HG03097 (cell line): ENCODE results near the gene MCC.

Source experiments
- ATAC-seq: cut with Tn5 transposase; IDR thresholded peaks from one replicate; pipeline ENCODE4 v1.9.1; 2021; ENCODE audit not compliant: unreplicated experiment, low FRiP score

Gene MCC

DNA sequence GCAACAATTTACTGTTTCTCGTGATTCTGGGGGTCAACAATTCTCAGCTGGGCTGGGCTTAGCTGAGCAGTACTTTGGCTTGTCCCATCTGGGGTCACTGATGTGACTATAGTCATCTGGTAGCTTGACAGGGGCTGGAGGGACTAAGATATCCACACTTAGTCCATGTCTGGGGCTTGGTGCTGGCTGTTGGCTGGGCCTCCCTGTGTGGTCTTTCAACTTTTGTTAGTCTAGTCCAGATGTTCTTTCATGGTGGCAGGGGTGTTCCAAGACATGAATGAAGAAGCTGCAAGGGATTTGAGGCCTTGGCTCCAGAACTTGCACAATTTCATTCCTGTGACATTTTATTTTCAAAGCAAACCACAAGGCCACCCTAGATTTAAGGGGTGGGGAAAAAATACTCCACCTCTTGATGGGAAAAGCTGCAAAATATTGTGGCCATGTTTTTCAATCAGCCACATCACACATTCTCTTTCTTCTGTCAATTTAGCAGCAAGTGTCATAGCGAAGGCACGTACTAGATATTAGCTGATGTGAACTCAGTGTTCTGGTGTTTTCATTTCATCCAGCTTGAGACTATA, 112.7 kb downstream of the MCC start:
- no peak for ATAC-seq

DNA sequence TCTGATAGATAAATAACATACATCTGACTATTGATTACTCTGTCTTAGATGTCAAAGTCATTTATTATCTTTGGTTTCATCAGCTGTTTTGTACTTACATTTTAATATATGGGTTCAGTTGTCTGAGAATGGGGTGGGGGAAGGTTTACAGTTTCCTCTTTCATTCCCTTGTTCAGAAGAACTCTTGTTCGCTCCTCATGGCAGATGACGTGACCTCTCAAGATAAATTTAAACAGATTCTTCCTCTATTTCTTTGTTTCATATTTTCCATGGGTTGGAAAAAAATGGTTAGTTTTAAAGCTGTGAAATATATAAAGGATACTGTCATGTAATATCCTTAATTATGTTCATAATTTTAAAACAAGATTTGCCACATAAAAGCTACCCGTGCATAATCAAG, 114.8 kb downstream of the MCC start:
- no peak for ATAC-seq

DNA sequence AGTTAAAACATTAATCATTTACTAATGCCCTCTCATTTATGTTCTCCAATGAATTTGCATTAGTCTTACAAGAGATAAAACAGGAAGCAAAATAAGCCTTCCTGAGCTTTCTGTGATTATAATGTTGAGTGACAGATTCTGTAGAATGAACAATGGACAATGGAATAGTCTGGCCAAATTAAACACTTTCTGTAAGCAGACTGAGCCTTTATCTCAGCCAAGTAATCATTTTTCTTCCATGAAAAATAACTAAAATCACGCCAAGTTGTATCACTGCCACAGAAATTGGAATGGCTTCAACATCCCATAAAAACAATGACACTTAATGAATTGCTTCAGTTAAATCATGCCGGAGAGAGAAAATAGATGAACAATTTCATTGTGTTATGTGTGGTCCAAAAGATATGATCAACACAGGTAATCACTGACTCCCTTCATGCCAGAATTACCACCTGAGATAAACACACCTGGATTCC, 116.5 kb downstream of the MCC start:
- ATAC-seq = no peak

DNA sequence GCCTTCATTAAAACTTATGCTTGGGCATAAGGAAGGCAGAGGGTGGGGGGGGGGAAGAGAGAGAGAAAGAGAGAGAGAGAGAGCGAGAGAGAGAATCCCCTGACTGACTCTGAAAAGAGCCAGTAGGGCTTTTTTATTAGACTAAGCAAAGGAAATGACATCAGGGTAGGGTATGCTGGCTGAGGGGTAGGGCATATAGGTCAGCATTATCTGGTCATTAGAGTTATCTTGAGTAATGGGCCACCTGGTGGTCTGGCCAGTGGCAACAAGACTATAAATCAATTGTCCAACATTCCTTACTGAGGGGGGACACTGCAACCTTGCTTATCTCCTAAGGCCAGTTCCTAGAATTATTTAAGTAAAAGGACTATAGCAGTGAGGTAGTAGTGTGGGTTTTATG, 120.7 kb downstream of the MCC start:
- ATAC-seq = no peak

DNA sequence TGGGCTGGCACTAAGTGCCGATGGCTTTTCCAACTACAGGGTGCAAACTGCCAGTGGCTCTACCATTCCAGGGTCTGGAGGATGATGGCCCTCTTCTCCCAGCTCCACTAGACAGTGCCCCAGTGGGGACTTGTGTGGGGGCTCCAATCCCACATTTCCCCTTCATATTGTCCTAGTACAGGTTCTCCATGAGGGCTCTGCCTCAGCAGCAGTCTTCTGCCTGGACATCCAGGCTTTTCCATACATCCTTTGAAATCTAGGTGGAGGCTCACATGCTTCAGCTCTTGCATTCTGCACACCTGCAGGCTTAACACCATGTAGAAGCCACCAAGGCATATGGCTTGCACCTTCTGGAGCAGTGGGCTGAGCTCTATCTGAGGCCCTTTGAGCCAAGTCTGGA, 123.8 kb downstream of the MCC start:
- no peak for ATAC-seq

DNA sequence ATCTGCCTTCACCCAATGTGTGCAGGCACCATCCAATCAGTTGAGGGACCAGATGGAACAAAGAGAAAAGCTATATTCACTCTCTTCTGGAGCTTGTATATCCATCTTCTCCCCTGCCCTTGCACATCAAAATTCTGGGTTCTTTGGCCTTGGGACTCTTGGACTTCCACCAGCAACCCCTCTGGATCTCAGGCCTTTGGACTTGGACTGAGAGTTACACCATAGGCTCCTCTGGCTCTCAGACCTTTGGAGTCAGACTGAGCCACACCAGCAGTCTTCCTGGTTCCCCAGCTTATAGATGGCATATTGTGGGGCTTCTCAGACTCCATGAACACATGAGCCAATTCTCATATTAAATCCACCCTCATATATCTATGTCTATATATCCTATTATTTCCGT, 126.6 kb downstream of the MCC start:
- ATAC-seq = no peak

DNA sequence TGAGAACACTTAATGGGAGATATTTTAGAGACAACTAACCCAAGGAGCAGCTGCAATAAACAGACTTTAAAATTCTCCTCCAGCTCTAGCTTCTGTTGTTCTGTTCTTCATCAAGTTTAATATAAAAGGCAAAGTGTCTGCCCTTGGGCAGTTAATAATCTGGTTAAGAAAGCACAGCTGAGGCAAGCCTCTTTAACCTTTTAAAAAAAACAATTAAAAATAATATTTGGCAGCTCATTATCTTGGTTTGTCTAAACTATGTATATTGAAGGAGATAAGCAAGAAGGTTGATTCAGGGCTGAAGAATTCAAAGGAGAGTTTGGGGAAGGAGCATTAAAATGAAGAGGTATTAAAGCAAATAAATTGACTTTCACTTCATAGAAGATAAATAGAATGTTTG, 128.8 kb downstream of the MCC start:
- ATAC-seq = no peak

DNA sequence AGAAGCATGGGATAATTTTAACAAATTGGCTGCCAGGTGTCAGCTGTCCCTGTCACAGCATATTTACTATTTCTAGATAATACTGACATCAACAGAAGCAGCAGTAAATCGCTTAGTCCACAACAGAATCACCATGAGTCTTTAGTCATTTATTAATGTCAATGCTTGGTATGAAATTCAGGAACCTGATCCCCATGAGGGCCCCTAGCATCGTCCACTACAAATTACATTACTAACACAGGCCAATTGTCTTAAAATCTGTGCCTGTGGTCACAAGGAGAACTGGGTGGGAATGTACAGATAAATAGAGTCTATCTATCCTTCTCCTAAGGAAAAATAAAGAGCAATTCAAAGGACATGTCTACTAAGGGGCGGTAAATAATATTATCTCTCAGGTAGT, 129.6 kb downstream of the MCC start:
- ATAC-seq = no peak

DNA sequence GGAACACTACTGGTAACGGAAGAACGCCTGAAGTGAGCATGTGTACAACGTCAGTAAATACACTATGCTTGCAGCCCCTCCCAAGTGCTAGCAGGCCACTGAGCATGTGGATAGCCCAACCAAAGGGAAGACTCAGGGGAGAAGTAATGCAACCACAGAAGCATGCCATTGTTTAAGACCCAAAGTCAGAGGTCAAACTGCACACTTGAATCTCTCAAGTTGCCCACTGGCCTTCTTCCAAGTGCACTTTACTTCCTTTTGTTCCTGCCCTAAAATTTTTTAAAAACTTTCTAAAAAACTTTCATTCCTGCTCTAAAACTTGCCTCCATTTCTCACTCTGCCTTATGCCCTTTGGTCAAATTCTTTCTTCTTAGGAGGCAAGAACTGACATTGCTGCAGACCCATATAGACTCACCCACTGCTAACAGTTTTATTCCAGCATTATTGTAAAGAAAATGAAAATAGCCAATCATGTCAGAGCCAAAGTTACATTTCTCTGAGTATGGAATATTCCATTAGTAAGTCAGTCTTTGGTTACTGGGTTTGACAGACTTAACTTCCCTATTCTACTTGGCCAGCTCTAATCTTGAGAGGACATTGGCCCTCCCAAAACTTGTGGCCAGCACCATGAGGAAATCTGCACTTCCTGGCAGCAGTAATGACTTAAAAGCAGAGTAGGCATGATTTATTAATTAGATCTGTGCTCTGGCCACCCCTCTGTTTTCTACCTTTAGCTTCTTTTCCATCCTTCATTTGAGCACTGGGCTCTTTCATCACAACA, 130.4 kb downstream of the MCC start:
- no peak for ATAC-seq

DNA sequence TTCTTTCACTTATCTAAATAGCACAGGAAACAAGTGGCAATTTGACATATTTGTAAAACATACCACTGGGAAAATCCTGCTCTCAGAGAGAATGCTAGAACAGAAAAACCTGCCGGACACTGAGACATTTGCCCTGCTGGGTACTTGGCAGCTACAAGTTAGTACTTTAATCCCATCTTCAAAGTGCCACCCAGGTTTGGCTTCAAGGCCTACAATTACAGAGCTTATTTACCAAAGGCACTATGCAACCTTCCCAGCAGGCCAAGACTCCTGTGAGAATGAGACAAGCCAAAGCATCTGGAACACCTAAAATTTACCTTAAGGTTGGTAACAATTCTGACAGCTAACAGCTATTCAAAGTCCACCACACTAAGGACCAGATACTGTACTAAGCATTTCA, 131.8 kb downstream of the MCC start:
- no peak for ATAC-seq

DNA sequence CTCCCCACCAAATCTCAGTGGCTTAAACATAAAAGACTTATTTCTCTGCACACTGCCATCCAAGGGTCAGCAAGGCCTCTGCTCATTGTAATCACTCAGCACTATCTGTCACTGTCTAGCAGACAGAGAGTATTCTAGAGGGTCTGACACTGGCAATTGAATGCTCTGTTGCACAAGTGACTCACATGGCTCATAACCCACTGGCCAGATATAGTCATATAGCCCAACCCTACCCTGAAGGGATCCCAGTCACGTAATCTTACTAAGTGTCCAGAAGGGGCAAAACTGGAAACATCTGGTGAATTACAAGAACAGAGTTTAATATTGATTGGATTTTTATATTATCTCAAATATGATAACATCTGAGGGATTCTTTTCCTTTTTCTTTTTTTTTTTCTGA, 134.2 kb downstream of the MCC start:
- ATAC-seq = no peak

DNA sequence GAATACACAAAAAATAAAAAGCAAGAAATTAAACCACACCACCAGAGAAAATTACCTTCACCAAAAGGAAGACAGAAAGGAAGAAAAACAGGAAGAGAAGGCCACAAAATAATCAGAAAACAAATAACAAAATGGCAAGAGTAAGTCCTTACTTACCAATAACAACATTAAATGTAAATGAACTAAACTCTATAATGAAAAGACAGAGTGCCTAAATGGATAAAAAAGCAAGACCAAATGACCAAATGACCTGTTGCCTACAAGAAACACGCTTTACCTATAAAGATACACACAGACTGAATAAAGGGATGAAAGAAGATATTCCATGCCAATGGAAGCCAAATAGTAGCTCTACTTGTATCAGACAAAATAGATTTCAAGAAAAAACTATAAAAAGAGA, 140.7 kb downstream of the MCC start:
- no peak for ATAC-seq

DNA sequence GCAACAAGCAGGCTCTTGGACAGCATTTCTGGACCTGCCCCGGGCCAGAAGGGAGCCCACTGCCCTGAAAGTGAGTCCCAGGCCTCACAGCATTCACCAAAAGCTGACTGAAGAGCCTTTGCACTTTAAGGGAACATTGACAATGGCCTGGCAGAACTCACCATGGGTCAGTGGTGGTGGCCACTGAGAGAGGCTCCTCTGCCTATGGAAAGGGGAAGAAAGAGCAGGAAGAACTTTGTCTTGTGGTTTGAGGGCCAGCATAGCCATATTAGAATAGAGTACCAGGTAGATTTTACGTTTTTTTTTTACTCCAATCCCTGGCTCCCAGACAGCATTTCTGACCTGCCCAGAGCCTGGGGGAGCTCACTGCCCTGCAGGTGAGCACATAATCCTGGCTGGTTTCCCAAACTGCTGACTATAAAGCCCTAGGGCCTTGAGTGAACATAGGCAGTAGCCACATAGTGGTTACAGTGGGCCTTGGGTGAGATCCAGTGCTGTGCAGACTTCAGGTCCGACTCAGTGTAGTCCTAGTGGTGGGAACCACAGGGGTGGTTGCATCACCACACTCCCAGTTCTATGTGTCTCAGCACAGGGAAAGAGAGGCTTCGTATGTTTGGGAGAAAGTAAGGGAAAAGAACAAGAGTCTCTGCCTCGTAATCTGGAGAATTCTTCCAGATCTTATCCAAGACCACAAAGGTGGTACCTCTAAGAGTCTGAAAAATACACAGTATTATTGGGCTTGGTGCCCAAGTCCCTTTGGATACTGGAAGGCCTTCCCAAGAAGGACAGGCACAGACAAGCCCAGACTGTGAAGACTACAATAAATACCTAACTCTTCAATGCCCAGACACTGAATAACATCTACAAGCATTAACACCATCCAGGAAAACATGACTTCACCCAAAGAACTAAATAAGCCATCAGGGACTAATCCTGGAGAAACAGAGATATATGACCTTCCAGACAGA, 143.0 kb downstream of the MCC start:
- ATAC-seq = no peak

DNA sequence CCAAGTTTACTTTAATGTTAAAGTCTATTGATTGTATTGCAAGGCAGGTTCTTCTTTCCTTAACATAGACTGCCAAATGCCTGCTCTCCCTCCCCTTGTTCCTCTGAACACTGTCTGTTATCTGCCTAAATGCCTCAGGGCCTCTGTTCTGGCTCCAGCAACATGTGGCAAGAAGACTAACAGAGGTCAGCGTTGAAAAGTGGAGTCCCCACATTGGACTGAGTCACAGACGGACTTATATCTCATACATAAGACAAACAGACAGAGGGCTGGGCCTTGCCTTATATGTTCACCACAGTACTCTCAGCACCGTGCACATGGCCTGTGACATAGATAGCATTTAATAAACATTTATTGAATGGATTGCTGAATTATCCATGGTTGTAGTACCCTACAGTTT, 144.9 kb downstream of the MCC start:
- ATAC-seq = no peak

DNA sequence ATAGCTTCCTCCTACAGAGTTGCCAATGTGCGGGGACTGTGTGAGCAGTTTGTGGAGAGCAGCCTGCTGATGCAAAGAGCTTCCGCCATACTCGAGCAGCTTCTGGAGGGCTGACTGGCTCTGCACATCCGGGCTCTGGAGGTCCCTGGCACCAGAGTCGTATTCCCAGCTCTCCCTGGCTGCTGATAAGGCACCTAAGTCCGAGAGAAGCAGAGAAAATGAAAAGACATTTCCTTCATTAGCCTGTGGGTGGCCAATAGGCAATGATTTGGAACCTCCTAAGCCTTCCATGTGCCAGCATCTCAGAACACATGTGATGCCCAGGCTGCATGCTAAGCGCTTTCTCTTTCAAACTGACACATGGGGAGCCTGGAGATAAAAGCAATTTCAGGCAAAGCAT, 147.7 kb downstream of the MCC start:
- no peak for ATAC-seq

DNA sequence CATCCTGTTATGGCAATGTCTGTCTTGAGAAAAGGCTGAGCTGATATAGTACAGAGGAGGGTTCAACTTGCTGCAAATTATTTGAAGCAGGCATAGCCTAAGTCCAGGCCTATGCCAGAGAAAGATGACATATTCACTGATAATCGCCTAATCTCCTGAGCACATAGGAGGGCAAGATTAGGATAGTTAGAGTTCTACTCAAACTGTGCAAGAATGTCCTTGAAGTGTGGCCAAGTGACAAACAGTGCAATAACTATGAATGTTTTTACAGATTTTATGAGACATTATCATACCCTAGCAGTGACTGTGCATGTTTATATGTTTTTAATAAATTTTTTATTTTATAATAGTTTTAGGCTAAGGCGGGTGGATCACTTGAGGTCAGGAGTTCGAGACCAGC, 149.6 kb downstream of the MCC start:
- ATAC-seq = no peak

DNA sequence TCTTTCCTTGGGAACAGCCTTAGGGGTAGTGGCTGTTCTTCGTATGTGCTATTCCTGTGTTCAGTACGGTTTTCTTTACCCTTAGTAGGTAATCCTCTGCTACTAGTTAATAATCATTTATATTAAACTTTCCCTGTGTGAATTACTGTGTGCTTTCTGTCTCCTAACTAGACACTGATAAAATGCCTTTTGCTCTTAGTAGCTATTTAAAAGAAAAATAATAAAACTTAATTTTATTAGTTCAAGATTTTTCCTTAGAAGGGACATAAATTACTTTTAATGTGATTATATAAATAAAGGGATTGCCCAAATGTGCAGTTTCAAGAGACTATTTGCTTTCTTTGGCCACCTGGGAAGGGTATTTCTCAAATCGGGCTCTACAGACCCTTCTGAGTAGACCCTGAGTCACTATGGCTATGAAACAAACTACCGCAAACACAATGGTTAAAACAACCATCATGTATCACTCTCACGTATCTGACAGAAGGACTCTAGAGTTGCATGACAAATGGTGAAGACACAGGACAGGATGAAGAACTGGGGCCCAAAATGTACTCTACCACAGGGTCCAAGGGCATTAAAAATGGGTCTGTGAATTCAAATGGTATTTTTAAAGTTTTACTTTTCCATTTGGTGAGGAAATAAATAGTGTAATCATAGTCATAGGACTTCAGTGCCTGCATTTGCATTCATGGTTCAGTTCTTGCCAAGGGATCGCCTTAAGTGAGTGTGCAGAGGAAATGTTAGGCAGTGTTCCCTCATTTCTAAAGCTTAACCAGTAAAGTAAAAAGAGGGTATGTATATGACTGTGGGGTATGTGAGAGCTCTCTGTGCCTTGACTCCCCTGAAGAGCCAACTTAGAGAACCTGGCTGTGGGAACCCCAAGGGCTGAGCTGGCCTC, 150.5 kb downstream of the MCC start:
- no peak for ATAC-seq

DNA sequence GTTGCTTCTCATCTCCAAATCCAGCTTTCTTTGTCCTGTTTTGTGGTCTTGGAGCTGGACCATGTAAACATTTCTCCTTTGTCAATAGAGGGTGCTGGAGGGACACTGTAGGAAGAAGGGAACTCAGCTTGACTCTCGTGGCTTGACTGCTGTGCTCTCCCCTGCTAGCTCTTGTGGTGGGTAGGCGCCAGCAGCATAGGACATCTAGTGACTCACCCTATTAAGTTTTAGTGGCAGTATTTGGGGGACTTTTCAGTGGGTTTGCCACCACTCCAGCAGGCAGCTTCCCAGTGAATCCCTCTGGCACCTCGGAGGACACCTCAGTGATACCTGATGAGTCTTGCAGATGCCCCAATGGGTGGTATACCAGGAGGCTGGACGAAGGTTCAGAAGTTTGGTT, 151.3 kb downstream of the MCC start:
- no peak for ATAC-seq

DNA sequence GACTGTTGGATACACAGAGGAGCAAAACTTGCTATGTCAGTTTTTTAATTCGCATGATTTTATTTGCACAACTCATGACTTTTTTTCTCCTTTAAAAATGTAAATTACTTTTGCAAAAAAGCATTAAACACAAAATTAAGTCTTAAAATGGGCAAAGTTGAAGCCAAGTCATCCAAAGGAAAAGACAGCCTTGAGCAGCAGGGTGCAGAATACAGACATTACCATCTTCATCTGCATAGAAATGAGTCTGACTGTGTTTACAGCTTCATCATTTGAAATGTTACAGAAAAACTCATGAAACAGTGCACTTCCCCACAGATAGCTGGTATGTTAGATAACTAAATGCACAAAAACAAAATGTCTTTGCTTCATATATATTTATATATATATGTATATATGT, 154.8 kb downstream of the MCC start:
- ATAC-seq = no peak

DNA sequence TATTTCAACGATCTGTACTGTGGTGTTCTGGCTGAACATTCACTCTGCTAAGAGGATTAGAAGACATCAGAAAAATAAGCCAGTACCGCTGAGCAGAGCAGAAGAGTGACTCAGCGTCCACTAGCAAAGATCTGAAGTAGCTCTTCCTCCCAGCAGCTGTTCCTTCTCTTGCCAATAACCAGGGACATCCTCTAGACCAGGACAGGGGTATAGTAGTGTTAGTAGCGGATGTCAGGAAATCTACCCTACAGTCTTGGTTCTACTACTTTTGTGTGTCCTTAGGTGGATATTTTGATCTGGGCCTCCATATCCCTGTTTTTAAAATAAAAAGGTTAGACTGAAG, 157.1 kb downstream of the MCC start:
- ATAC-seq = no peak
